Measurements from ENCODE around the gene ITPR2.

- TF ChIP-seq ELF4 (IDR thresholded peaks at IDR 0.05): no peak
- no peak for TF ChIP-seq SP1 (IDR thresholded peaks at IDR 0.05)
- no peak for TF ChIP-seq ARNT (IDR thresholded peaks at IDR 0.05)
- no peak for TF ChIP-seq BHLHE40 (IDR thresholded peaks at IDR 0.05; ENCODE audit: borderline replicate concordance)
- TF ChIP-seq FOXM1 (IDR thresholded peaks at IDR 0.05; ENCODE audit: borderline replicate concordance): no peak
- no peak for TF ChIP-seq L3MBTL2 (conservative IDR thresholded peaks at IDR 0.05)
- TF ChIP-seq FOXK2 (IDR thresholded peaks at IDR 0.05): no peak
Observed at GRCh38 chr12:26760657-26761293, 72.2 kb downstream of the ITPR2 start.
